CD4-positive, alpha-beta T cell treated with Interferon gamma for 1 hour (primary cell): ENCODE results near the gene APOBR.
A peak's percentile ranks its signal among the peaks of the same experiment; 100 is the strongest.
"Not testable (repeated sequence)": the region's sequence is repeated elsewhere in the genome, so short reads cannot be mapped to it uniquely, and the experiment has no call there.

Experiments
- DNase-seq: peaks from one replicate; pipeline ENCODE4 v3.0.0-alpha.2; 2020

The APOBR gene

GRCh38 chr16:28527985-28528384 lies 33.5 kb downstream of the APOBR start:
- no peak for DNase-seq

GRCh38 chr16:28528463-28528867 lies 34.0 kb downstream of the APOBR start:
- no peak for DNase-seq

- no peak for DNase-seq
These were observed 34.7 kb downstream of the APOBR start for GRCh38 chr16:28529124-28529523.

- DNase-seq, result peak; percentile 17
These were observed 37.6 kb downstream of the APOBR start for GRCh38 chr16:28531777-28532744.

- DNase-seq, result no peak
These were observed 38.7 kb downstream of the APOBR start for GRCh38 chr16:28532940-28533647.

- peak; percentile 67 for DNase-seq
These were observed 40.3 kb downstream of the APOBR start for GRCh38 chr16:28534542-28535373.

GRCh38 chr16:28537076-28537475 lies 42.6 kb downstream of the APOBR start:
- DNase-seq, result no peak

- DNase-seq, result no peak
These were observed 43.7 kb downstream of the APOBR start for GRCh38 chr16:28537964-28538732.

- DNase-seq, result no peak
These were observed 44.5 kb downstream of the APOBR start, which contains the start of gene NUPR1 for GRCh38 chr16:28538733-28539596. NUPR1 (minus strand) TSS chr16:28538974; CDS start chr16:28538907, 67 bp downstream.

GRCh38 chr16:28540346-28540745 lies 45.9 kb downstream of the APOBR start:
- no peak for DNase-seq

- no peak for DNase-seq
These were observed 48.2 kb downstream of the APOBR start for GRCh38 chr16:28542646-28543045.

- DNase-seq, result peak; percentile 46
These were observed 48.6 kb downstream of the APOBR start for GRCh38 chr16:28543072-28543471.

- DNase-seq, result no peak
These were observed 50.6 kb downstream of the APOBR start for GRCh38 chr16:28544998-28545397.

- DNase-seq, result not testable (repeated sequence)
These were observed 51.5 kb downstream of the APOBR start for GRCh38 chr16:28545964-28546363.

- DNase-seq, result no peak
These were observed 52.2 kb downstream of the APOBR start for GRCh38 chr16:28546626-28547025.

- DNase-seq, result no peak
These were observed 53.9 kb downstream of the APOBR start for GRCh38 chr16:28548306-28548802.
